HEK293T (cell line): Measurements from ENCODE around the gene SWSAP1.
A peak's percentile ranks its signal among the peaks of the same experiment; 100 is the strongest.

Source experiments
- CTCF ChIA-PET: fragments of 350-600 bp; formaldehyde crosslinking; extraction: SDS; loops from one replicate; lab custom pipeline; 2021; ENCODE audit warnings: antibody characterized with exemption, inconsistent platforms; lab: Yijun Ruan, JAX
- POLR2A ChIA-PET: fragments of 350-600 bp; formaldehyde crosslinking; extraction: SDS; loops from one replicate; lab custom pipeline; 2020; ENCODE audit warnings: antibody characterized with exemption, inconsistent platforms; lab: Yijun Ruan, JAX
- DNase-seq: peaks from one replicate; pipeline ENCODE4 v3.0.0; 2012; ENCODE audit warnings: mixed read lengths; ENCODE audit errors: extremely low spot score
- ARNT ChIP-seq: fragments of 450-650 bp; IDR thresholded peaks from 2 replicates; pipeline ENCODE4 v1.6.1; 2017; ENCODE audit warnings: mild to moderate bottlenecking
- BHLHE40 ChIP-seq: fragments of 450-650 bp; IDR thresholded peaks from 2 replicates; pipeline ENCODE4 v1.6.1; 2016; ENCODE audit warnings: mild to moderate bottlenecking, moderate library complexity, borderline replicate concordance
- CTBP1 ChIP-seq: fragments of 450-650 bp; IDR thresholded peaks from 2 replicates; pipeline ENCODE4 v1.6.1; 2016; ENCODE audit warnings: borderline replicate concordance
- ELF4 ChIP-seq: fragments of 450-650 bp; IDR thresholded peaks from 2 replicates; pipeline ENCODE4 v1.6.1; 2017; ENCODE audit warnings: antibody characterized with exemption
- FOXA1 ChIP-seq: fragments of 450-650 bp; IDR thresholded peaks from 2 replicates; pipeline ENCODE4 v1.6.1; 2016; ENCODE audit warnings: mild to moderate bottlenecking
- FOXK2 ChIP-seq: fragments of 450-650 bp; IDR thresholded peaks from 2 replicates; pipeline ENCODE4 v1.6.1; 2016; ENCODE audit warnings: mild to moderate bottlenecking
- FOXM1 ChIP-seq: fragments of 450-650 bp; IDR thresholded peaks from 2 replicates; pipeline ENCODE4 v1.6.1; 2017; ENCODE audit warnings: mild to moderate bottlenecking, borderline replicate concordance
- HDGF ChIP-seq: fragments of 450-650 bp; IDR thresholded peaks from 2 replicates; pipeline ENCODE4 v1.6.1; 2017; ENCODE audit warnings: antibody characterized with exemption, borderline replicate concordance
- L3MBTL2 ChIP-seq: fragments of 450-650 bp; conservative IDR thresholded peaks from 2 replicates; pipeline ENCODE4 v1.6.1; 2016; ENCODE audit warnings: mild to moderate bottlenecking
- LEF1 ChIP-seq: fragments of 450-650 bp; IDR thresholded peaks from 2 replicates; pipeline ENCODE4 v1.6.1; 2017; ENCODE audit warnings: mild to moderate bottlenecking, borderline replicate concordance
- NFRKB ChIP-seq: fragments of 450-650 bp; IDR thresholded peaks from 2 replicates; pipeline ENCODE4 v1.6.1; 2016; ENCODE audit warnings: mild to moderate bottlenecking, moderate library complexity
- SP1 ChIP-seq: fragments of 450-650 bp; IDR thresholded peaks from 2 replicates; pipeline ENCODE4 v1.6.1; 2017
- SUZ12 ChIP-seq: fragments of 450-650 bp; IDR thresholded peaks from 2 replicates; pipeline ENCODE4 v1.6.1; 2016; ENCODE audit warnings: mild to moderate bottlenecking
- TARDBP ChIP-seq: fragments of 450-650 bp; IDR thresholded peaks from 2 replicates; pipeline ENCODE4 v1.6.1; 2016
- ZNF384 ChIP-seq: fragments of 450-650 bp; IDR thresholded peaks from 2 replicates; pipeline ENCODE4 v1.6.1; 2016
- TF ChIP-seq, protein P1 (sequence below): fragments of 450-650 bp; IDR thresholded peaks from 2 replicates; pipeline ENCODE4 v1.6.1; 2016

Gene SWSAP1

DNA sequence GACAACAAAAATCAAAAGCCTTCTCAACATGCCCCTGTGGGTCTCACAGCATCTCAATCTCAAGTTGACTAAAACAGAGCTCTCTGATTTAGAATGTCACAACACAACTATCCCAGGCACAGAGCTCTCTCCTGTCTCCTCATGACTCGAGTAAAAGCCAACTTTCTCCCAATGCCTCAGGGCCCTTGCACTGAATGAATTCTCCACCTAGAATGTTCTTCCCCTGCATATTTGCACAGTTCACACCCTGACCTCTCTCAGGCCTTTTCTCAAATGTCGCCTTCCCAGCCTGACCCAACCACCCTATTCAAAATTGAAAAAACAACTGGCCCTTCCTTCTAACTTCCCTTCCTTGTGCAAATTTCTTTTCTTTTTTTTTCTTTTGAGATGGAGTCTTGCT, 3.7 kb upstream of the SWSAP1 start:
- CTCF ChIA-PET: interaction anchor here (0.6 to 1.1 kb wide), 4 partner anchors 12 to 112 kb away, joined by 3 read pairs; partner anchors contain the start of gene EPOR
- no peak for TF ChIP-seq ZNF384
- TF ChIP-seq, protein P1, sequence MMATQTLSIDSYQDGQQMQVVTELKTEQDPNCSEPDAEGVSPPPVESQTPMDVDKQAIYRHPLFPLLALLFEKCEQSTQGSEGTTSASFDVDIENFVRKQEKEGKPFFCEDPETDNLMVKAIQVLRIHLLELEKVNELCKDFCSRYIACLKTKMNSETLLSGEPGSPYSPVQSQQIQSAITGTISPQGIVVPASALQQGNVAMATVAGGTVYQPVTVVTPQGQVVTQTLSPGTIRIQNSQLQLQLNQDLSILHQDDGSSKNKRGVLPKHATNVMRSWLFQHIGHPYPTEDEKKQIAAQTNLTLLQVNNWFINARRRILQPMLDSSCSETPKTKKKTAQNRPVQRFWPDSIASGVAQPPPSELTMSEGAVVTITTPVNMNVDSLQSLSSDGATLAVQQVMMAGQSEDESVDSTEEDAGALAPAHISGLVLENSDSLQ: no peak
- no peak for TF ChIP-seq FOXK2
- no peak for TF ChIP-seq FOXM1
- TF ChIP-seq BHLHE40: no peak
- TF ChIP-seq TARDBP: no peak
- POLR2A ChIA-PET: interaction anchor here (0.7 to 1.2 kb wide), 3 partner anchors 10 to 87 kb away, joined by 3 to 4 read pairs (median 4); no protein-coding TSS in a partner anchor
- no peak for DNase-seq

DNA sequence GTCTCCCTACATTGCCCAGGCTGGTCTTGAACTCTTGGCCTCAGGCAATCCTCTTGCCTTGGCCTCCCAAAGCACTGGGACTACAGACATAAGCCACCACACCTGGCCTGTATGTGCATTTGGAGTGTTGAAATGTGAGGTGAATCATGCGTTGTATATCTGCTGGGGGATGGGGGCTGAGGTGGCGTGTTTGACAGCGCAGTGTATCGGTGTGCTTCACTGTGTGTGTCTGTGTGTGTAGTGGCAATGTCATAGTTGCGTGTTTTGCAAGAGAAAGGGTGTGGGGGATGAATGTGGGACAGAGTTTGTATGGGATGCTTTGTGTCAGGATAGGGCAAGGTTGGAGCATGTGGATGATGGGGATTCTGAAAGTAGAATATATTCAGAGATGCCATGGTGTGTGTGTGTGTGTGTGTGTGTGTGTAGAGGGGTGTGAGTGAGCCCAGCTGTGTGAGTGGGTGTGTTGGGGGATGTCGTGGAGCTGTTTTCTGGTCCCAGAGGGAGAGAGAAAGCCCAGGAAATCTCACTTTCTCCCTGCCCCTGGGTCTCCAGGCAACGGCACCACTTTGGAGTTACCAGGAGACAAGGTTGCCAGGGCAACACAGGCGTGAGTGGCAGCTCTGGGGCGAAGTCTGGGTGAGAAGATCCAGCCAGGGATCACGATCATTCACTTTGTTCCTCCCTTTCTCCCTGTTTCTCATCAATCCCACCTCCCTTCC, 1.1 kb upstream of the SWSAP1 start:
- TF ChIP-seq TARDBP: no peak
- no peak for TF ChIP-seq L3MBTL2
- no peak for TF ChIP-seq FOXM1
- TF ChIP-seq, protein P1: peak; percentile 92
- ChIA-PET CTCF (interaction anchor here (0.7 kb wide), 1 partner anchor 49 kb away, joined by 4 read pairs; no protein-coding TSS in a partner anchor), POLR2A (interaction anchor here (1.0 to 1.8 kb wide), 3 partner anchors 12 to 73 kb away, joined by 3 to 14 read pairs (median 7); no protein-coding TSS in a partner anchor)
- no peak for DNase-seq

DNA sequence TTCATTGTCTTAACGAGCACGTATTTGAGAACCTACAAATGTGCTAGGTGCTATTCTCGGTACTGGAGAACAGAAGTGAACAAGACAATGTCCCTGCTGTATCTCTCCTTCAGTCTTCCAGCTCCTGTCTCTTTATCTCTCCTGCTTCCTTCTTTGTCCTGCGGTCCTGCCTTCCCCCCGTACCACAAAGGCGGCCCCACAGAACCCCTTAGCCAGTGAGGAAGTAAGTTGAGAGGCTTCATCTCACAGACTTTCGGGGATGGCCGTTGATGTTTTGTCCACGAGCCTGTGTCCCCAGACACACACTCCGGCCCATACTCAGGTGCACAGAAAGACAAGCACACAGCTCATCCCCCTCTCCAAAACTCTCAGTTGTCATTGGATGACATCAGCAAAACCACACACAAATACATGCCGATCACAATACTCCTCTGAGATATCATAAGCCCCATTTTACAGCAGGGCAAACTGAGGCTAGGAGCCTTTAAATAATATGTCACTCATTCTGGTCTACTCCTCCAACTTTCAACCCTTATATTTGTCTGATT, 507 bp upstream of the SWSAP1 start:
- ChIA-PET POLR2A (interaction anchor here (0.7 to 2.5 kb wide), 20 partner anchors 10 to 166 kb away, joined by 3 to 24 read pairs (median 6); partner anchors contain the start of genes CCDC159, EPOR, ODAD3 and PRKCSH), CTCF (interaction anchor here (0.6 to 1.4 kb wide), 3 partner anchors 9 to 189 kb away, joined by 3 to 8 read pairs (median 7); no protein-coding TSS in a partner anchor)
- no peak for DNase-seq
- no peak for TF ChIP-seq HDGF
- no peak for TF ChIP-seq FOXK2
- no peak for TF ChIP-seq TARDBP
- TF ChIP-seq LEF1: no peak
- no peak for TF ChIP-seq SP1
- TF ChIP-seq, protein P1: no peak
- no peak for TF ChIP-seq FOXA1
- TF ChIP-seq ARNT: no peak
- no peak for TF ChIP-seq SUZ12
- TF ChIP-seq CTBP1: no peak
- no peak for TF ChIP-seq L3MBTL2
- TF ChIP-seq ELF4: no peak
- TF ChIP-seq NFRKB: no peak
- no peak for TF ChIP-seq FOXM1
- no peak for TF ChIP-seq BHLHE40
- no peak for TF ChIP-seq ZNF384

DNA sequence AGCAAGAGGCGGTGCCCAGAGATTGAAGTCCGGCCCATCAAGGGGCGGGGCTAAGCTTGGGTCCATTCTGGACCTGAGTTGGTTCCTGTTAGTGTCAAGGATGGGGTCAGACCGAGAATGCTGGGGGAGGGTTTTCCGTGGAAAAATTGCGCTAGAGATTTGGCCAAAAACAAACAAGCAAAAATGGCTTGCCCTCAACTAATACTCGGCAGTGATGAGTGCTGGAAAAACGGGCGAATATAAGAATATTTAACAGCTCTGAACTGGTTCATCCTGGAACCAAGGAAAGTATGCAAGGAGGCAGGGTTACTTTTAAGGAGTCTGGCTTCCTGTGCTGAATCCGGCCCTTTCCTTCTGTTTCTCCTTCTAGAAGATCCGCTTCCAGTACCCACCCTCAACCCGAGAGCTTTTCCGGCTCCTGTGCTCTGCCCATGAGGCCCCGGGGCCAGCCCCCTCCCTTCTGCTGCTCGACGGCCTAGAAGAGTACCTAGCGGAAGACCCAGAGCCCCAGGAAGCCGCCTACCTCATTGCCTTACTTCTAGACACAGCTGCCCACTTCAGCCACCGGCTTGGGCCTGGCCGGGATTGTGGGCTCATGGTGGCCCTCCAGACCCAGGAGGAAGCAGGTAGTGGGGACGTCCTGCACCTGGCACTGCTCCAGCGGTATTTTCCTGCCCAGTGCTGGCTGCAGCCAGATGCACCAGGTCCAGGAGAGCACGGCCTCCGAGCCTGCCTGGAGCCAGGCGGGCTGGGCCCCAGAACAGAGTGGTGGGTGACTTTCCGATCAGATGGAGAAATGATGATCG, 880 bp downstream of the SWSAP1 start:
- ChIA-PET CTCF (interaction anchor here (0.6 to 1.4 kb wide), 4 partner anchors 8 to 102 kb away, joined by 3 to 8 read pairs (median 6); no protein-coding TSS in a partner anchor), POLR2A (interaction anchor here (0.7 to 2.5 kb wide), 32 partner anchors 8 to 184 kb away, joined by 3 to 24 read pairs (median 4); partner anchors contain the start of genes CCDC159, ECSIT, ELOF1 and EPOR)
- peak; percentile 27 for DNase-seq
- no peak for TF ChIP-seq FOXA1
- no peak for TF ChIP-seq SP1
- no peak for TF ChIP-seq L3MBTL2
- no peak for TF ChIP-seq SUZ12
- no peak for TF ChIP-seq HDGF
- no peak for TF ChIP-seq ZNF384

DNA sequence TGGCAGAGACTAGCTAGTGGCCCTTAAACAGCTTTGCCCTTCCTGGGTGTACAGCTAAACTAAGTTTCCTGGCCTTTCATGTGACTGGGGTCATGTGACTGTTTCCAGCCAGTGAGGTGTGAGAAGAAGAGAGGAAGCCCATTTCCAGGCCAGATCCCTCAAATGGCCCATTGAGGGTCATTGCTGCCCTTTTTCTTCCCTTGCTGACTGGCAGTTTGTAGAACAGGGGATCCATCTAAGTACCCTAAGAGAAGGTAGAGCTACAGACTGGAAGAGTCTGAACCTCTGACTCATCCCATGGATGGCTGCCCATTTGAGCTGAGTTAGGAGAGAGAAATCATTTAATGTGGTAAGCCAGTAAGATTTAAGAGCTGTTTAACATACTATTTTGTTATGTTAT, 2.8 kb downstream of the SWSAP1 start:
- no peak for DNase-seq
- POLR2A ChIA-PET: interaction anchor here (1.0 to 1.7 kb wide), 4 partner anchors 16 to 72 kb away, joined by 3 to 5 read pairs (median 4); partner anchors contain the start of gene RAB3D
- CTCF ChIA-PET: interaction anchor here (0.5 to 2.3 kb wide), 9 partner anchors 19 to 249 kb away, joined by 3 to 13 read pairs (median 4); partner anchors contain the start of genes ODAD3 and PRKCSH
- no peak for TF ChIP-seq NFRKB
- no peak for TF ChIP-seq FOXA1
- no peak for TF ChIP-seq LEF1

DNA sequence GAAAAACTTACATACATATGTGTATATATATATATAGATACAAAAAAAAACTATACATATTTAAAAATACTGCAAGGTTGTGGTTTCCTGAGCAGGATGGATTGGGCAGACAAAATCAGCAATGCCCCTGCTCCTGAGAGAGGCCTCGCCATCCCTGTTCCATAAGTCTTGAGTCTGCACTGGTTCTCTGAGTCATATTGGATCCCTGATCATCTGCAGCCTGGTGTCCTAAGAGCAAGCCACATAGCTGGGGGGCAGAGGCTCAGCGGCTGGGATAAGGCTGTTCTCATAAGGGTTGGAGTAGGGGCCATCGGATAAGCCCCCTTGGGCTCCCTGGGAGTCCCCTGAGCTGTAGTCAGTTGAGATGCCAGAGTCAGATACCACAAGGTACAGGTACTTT, 3.3 kb downstream of the SWSAP1 start:
- TF ChIP-seq ZNF384 (no peak), ARNT (no peak), L3MBTL2 (no peak), FOXK2 (no peak), FOXM1 (no peak), NFRKB (no peak), FOXA1 (no peak), ELF4 (no peak), HDGF (no peak), SUZ12 (no peak)
- TF ChIP-seq, protein P1: no peak
- ChIA-PET CTCF (interaction anchor here (0.5 to 2.3 kb wide), 10 partner anchors 10 to 249 kb away, joined by 3 to 13 read pairs (median 4); partner anchors contain the start of genes ODAD3 and PRKCSH), POLR2A (interaction anchor here (1.6 to 1.7 kb wide), 2 partner anchors 33 to 38 kb away, joined by 3 to 5 read pairs; partner anchors contain the start of gene RAB3D)
- no peak for DNase-seq
